Measurements from ENCODE around the gene DLGAP1. TPM values are rescaled to one million over a fixed set of nuclear protein-coding genes. Genes with fewer than 3 reads are reported as not detected.

DLGAP1 gene
- total RNA-seq, 1 experiment from 2014 or later = 23.2 TPM

- Mint-ChIP-seq H3K9me3 (peaks cover 0 to 2% of the 10 kb centered on the region in 2 experiments; a peak in 1 of 5 replicates), H3K4me1 (peaks cover 13 to 17% of the 10 kb centered on the region in 2 experiments), H3K4me3 (no peak overlapping the region), H3K36me3 (ENCODE audit: insufficient read depth in 1 of 3, low read depth in 3 of 3) (peaks cover 7 to 22% (median 22%) of the 10 kb centered on the region in 3 experiments), H3K27ac (no peak overlapping the region; a peak in 1 of 7 replicates), H3K27me3 (ENCODE audit: low read depth) (no peaks in the 10 kb centered on the region)
- Histone ChIP-seq H2BK120ac (ENCODE audit: low read depth, low read length, poor library complexity, severe bottlenecking) (no peak overlapping the region), H2BK12ac (ENCODE audit: insufficient read length, low read depth, low read length) (no peak overlapping the region), H3K23ac (ENCODE audit: insufficient read length, low read depth, low read length) (no peak overlapping the region), H3K9ac (ENCODE audit: extremely low read depth, insufficient read length, low read length) (no peak overlapping the region), H2BK15ac (ENCODE audit: low read depth, low read length) (no peak overlapping the region), H3K79me2 (ENCODE audit: insufficient read depth, low read length) (no peaks in the 10 kb centered on the region), H4K91ac (ENCODE audit: insufficient read length, low read depth, low read length) (no peak overlapping the region), H3T11ph (ENCODE audit: low read length) (no peak overlapping the region), H2BK20ac (ENCODE audit: low read depth, low read length, poor library complexity, severe bottlenecking) (no peak overlapping the region), H2AK5ac (ENCODE audit: insufficient read length, low read length) (no peak overlapping the region), H3K56ac (ENCODE audit: insufficient read length, low read depth, low read length) (no peak overlapping the region), H3K79me1 (ENCODE audit: insufficient read depth, low read depth, low read length, poor library complexity, severe bottlenecking) (no peaks in the 10 kb centered on the region), H4K5ac (ENCODE audit: insufficient read length, low read depth, low read length) (no peak overlapping the region), H3K27me3 (ENCODE audit: insufficient read depth, low read length) (no peaks in the 10 kb centered on the region), H3K18ac (ENCODE audit: insufficient read length, low read depth, low read length) (no peak overlapping the region), H3K14ac (ENCODE audit: insufficient read depth, low read length) (no peak overlapping the region), H3K27ac (ENCODE audit: insufficient read length, low read depth, low read length) (no peak overlapping the region), H2BK5ac (ENCODE audit: insufficient read length, low read length) (no peak overlapping the region), H3K4ac (ENCODE audit: low read depth, low read length) (no peak overlapping the region), H4K8ac (replicated peaks; ENCODE audit: insufficient read length, low read depth, low read length) (no peak overlapping the region), H3K4me1 (ENCODE audit: insufficient read depth, low read length) (no peaks in the 10 kb centered on the region), H3K9me3 (ENCODE audit: control insufficient read depth, low read depth, low read length) (no peaks in the 10 kb centered on the region), H3K4me2 (ENCODE audit: insufficient read depth, insufficient read length, low read length) (no peak overlapping the region), H4K20me1 (ENCODE audit: control insufficient read depth, insufficient read depth, insufficient read length) (no peaks in the 10 kb centered on the region), H3K23me2 (ENCODE audit: insufficient read length, low read depth, low read length, poor library complexity, severe bottlenecking) (no peaks in the 10 kb centered on the region), H2AFZ (ENCODE audit: low read length) (no peak overlapping the region)
- WGBS (ENCODE audit: extremely low coverage, insufficient read length, low lambda C conversion rate) = no CpG with 5 or more reads among the region's 1 CpG
- no peak for TF ChIP-seq CTCF (conservative IDR thresholded peaks at IDR 0.05)
- DNase-seq = no peak
Observed at GRCh38 chr18:4026542-4026941, 428.6 kb downstream of the DLGAP1 start.
